Measurements from ENCODE around the gene SMIM45.

SMIM45 gene

GRCh38 chr22:41932353-41932752 is 19.6 kb upstream of the SMIM45 start:
- Histone ChIP-seq H3K23me2 (ENCODE audit: insufficient read length, low read depth, low read length, poor library complexity, severe bottlenecking) (no peaks in the 10 kb centered on the region), H2BK12ac (ENCODE audit: insufficient read length, low read depth, low read length) (no peak overlapping the region), H3K9me3 (ENCODE audit: control insufficient read depth, low read depth, low read length) (no peaks in the 10 kb centered on the region), H2BK15ac (ENCODE audit: low read depth, low read length) (no peak overlapping the region), H2BK20ac (ENCODE audit: low read depth, low read length, poor library complexity, severe bottlenecking) (no peak overlapping the region), H3K79me1 (ENCODE audit: insufficient read depth, low read depth, low read length, poor library complexity, severe bottlenecking) (no peaks in the 10 kb centered on the region), H3K79me2 (ENCODE audit: insufficient read depth, low read length) (no peaks in the 10 kb centered on the region), H3K23ac (ENCODE audit: insufficient read length, low read depth, low read length) (no peak overlapping the region), H3K4ac (ENCODE audit: low read depth, low read length) (no peak overlapping the region), H3K27me3 (ENCODE audit: insufficient read depth, low read length) (no peaks in the 10 kb centered on the region), H2BK5ac (ENCODE audit: insufficient read length, low read length) (no peak overlapping the region), H3K4me1 (ENCODE audit: insufficient read depth, low read length) (no peaks in the 10 kb centered on the region), H3K14ac (ENCODE audit: insufficient read depth, low read length) (no peak overlapping the region), H2BK120ac (ENCODE audit: low read depth, low read length, poor library complexity, severe bottlenecking) (no peak overlapping the region), H4K20me1 (ENCODE audit: control insufficient read depth, insufficient read depth, insufficient read length) (no peaks in the 10 kb centered on the region), H3T11ph (ENCODE audit: low read length) (no peak overlapping the region), H2AFZ (ENCODE audit: low read length) (no peak overlapping the region), H3K27ac (ENCODE audit: insufficient read length, low read depth, low read length) (no peak overlapping the region), H3K4me2 (ENCODE audit: insufficient read depth, insufficient read length, low read length) (no peak overlapping the region), H3K18ac (ENCODE audit: insufficient read length, low read depth, low read length) (no peak overlapping the region), H3K56ac (ENCODE audit: insufficient read length, low read depth, low read length) (no peak overlapping the region), H4K91ac (ENCODE audit: insufficient read length, low read depth, low read length) (no peak overlapping the region), H4K8ac (replicated peaks; ENCODE audit: insufficient read length, low read depth, low read length) (no peak overlapping the region), H4K5ac (ENCODE audit: insufficient read length, low read depth, low read length) (no peak overlapping the region), H3K9ac (ENCODE audit: extremely low read depth, insufficient read length, low read length) (no peak overlapping the region), H2AK5ac (ENCODE audit: insufficient read length, low read length) (no peak overlapping the region)
- DNase-seq = no peak
- peaks cover 5 to 15% (median 14%) of the 10 kb centered on the region in 3 experiments; a peak in 6 of 7 replicates for H3K36me3 Mint-ChIP-seq (ENCODE audit: insufficient read depth in 1 of 3, low read depth in 3 of 3)
- H3K4me1 Mint-ChIP-seq = peaks cover 17 to 21% of the 10 kb centered on the region in 2 experiments
- no peak overlapping the region for H3K4me3 Mint-ChIP-seq
- WGBS (ENCODE audit: extremely low coverage, insufficient read length, low lambda C conversion rate) = no CpG with 5 or more reads among the region's 12 CpGs
- H3K27ac Mint-ChIP-seq = no peak overlapping the region
- TF ChIP-seq CTCF (conservative IDR thresholded peaks at IDR 0.05) = no peak
- no peaks in the 10 kb centered on the region for H3K9me3 Mint-ChIP-seq
- peaks cover 26% of the 10 kb centered on the region for H3K27me3 Mint-ChIP-seq (ENCODE audit: low read depth)
